GM23338 (cell line): ENCODE results near the gene DHRS7C. TPM values are rescaled to one million over a fixed set of nuclear protein-coding genes. Genes with fewer than 3 reads are reported as not detected.

Source experiments
- ATAC-seq: fragments of 200-7000 bp; cut with Tn5 transposase; 3 replicates; pipeline ENCODE4 v1.9.1; 2020
- DNase-seq: peaks from one replicate; pipeline ENCODE4 v3.0.0-alpha.2; 2015; ENCODE audit warnings: low spot score
- H2AFZ ChIP-seq: fragments of 200-600 bp; sonication (generic); 2 replicates; pipeline ENCODE4 v1.8.0; 2016; ENCODE audit warnings: antibody characterized with exemption, mild to moderate bottlenecking, moderate library complexity
- H3F3A ChIP-seq: fragments of 200-600 bp; sonication (generic); replicated peaks from 2 replicates; pipeline ENCODE4 v1.8.0; 2017; ENCODE audit warnings: antibody characterized with exemption, mixed run types, low read depth
- H3K27ac ChIP-seq: fragments of 200-600 bp; sonication (generic); 2 replicates; pipeline ENCODE4 v1.6.1; 2016; ENCODE audit warnings: low read depth
- H3K27me3 ChIP-seq: fragments of 200-600 bp; sonication (generic); 2 replicates; pipeline ENCODE4 v1.8.0; 2016; ENCODE audit warnings: mild to moderate bottlenecking, mixed run types, moderate library complexity; ENCODE audit not compliant: insufficient read depth
- H3K36me3 ChIP-seq: fragments of 200-600 bp; sonication (generic); 2 replicates; pipeline ENCODE4 v1.8.0; 2016; ENCODE audit warnings: mild to moderate bottlenecking; ENCODE audit not compliant: insufficient read depth
- H3K4me1 ChIP-seq: fragments of 200-600 bp; sonication (generic); 2 replicates; pipeline ENCODE4 v1.8.0; 2016; ENCODE audit warnings: mild to moderate bottlenecking, moderate library complexity; ENCODE audit not compliant: insufficient read depth
- H3K4me2 ChIP-seq: fragments of 200-600 bp; sonication (generic); 2 replicates; pipeline ENCODE4 v1.7.1; 2017; ENCODE audit warnings: mixed run types
- H3K4me3 ChIP-seq: fragments of 200-600 bp; sonication (generic); 2 replicates; pipeline ENCODE4 v1.6.1; 2016; ENCODE audit warnings: mixed run types
- H3K79me2 ChIP-seq: fragments of 200-600 bp; sonication (generic); replicated peaks from 2 replicates; pipeline ENCODE4 v1.8.0; 2017; ENCODE audit warnings: mild to moderate bottlenecking; ENCODE audit not compliant: insufficient read depth
- H3K9me2 ChIP-seq: fragments of 200-600 bp; sonication (generic); 2 replicates; pipeline ENCODE4 v1.8.0; 2017; ENCODE audit not compliant: insufficient read depth
- H4K20me1 ChIP-seq: fragments of 200-600 bp; sonication (generic); replicated peaks from 2 replicates; pipeline ENCODE4 v1.8.0; 2017; ENCODE audit warnings: mild to moderate bottlenecking; ENCODE audit not compliant: insufficient read depth
- H3K27ac Mint-ChIP-seq: 2 replicates; pipeline ENCODE4 v1.8.0; 2020; ENCODE audit warnings: inconsistent platforms, mild to moderate bottlenecking, moderate library complexity, mixed read lengths
- H3K27me3 Mint-ChIP-seq: 3 replicates; pipeline ENCODE4 v1.8.0; 2022; ENCODE audit warnings: low read depth, mild to moderate bottlenecking, moderate library complexity, mixed read lengths, inconsistent platforms; ENCODE audit not compliant: insufficient read depth, poor library complexity
- H3K36me3 Mint-ChIP-seq: 3 replicates; pipeline ENCODE4 v1.8.0; 2021; ENCODE audit warnings: low read depth, mild to moderate bottlenecking, inconsistent platforms, moderate library complexity, mixed read lengths
- H3K4me1 Mint-ChIP-seq: 3 replicates; pipeline ENCODE4 v1.8.0; 2020; ENCODE audit warnings: mild to moderate bottlenecking, inconsistent platforms, mixed read lengths
- H3K4me3 Mint-ChIP-seq: 3 replicates; pipeline ENCODE4 v1.8.0; 2021; ENCODE audit warnings: moderate library complexity, mild to moderate bottlenecking, inconsistent platforms, mixed read lengths
- H3K9me3 Mint-ChIP-seq: 3 replicates; pipeline ENCODE4 v1.8.0; 2020; ENCODE audit warnings: moderate library complexity, mild to moderate bottlenecking, inconsistent platforms, mixed read lengths
- EZH2 ChIP-seq: fragments of 200-600 bp; sonication (generic); IDR thresholded peaks from one replicate; pipeline ENCODE4 v1.8.0; 2017; ENCODE audit warnings: antibody characterized with exemption, mild to moderate bottlenecking, low read depth; ENCODE audit not compliant: unreplicated experiment
- JUNB ChIP-seq: IDR thresholded peaks from one replicate; pipeline ENCODE4 v1.6.1; 2016; ENCODE audit warnings: antibody characterized with exemption; ENCODE audit not compliant: unreplicated experiment
- NANOG ChIP-seq: IDR thresholded peaks from 2 replicates; pipeline ENCODE4 v1.6.1; 2016; ENCODE audit warnings: antibody characterized with exemption, borderline replicate concordance
- POLR2AphosphoS5 ChIP-seq: IDR thresholded peaks from 2 replicates; pipeline ENCODE4 v1.6.1; 2016; ENCODE audit warnings: antibody characterized with exemption, low read depth
- STAT1 ChIP-seq: IDR thresholded peaks from one replicate; pipeline ENCODE4 v1.6.1; 2016; ENCODE audit warnings: antibody characterized with exemption; ENCODE audit not compliant: unreplicated experiment
- ZNF114 ChIP-seq: fragments of 250-450 bp; sonication (Bioruptor Pico); IDR thresholded peaks from 2 replicates; pipeline ENCODE4 v1.5.0; 2020; ENCODE audit warnings: mild to moderate bottlenecking, moderate library complexity
- ZNF331 ChIP-seq: fragments of 250-450 bp; sonication (Bioruptor Pico); IDR thresholded peaks from 2 replicates; pipeline ENCODE4 v1.5.0; 2020; ENCODE audit warnings: low read depth, mild to moderate bottlenecking, moderate library complexity
- polyA plus RNA-seq: library from polyadenylated mRNA; unstranded; fragments of >200 nt; fragmentation: Nextera tagmentation; extraction: Ambion mirVana; gene quantifications from 2 replicates; pipeline ENCODE4 v1.2.1, GENCODE V29; 2016
- total RNA-seq: library from RNA; depleted of rRNA; stranded (reverse); fragments of >200 nt; shearing (Covaris generic); gene quantifications from 2 replicates; pipeline ENCODE4 v1.2.3, GENCODE V29; 2014
- TF ChIP-seq, protein P1 (sequence below): IDR thresholded peaks from one replicate; pipeline ENCODE4 v1.6.1; 2018; ENCODE audit warnings: antibody characterized with exemption; ENCODE audit not compliant: unreplicated experiment
- TF ChIP-seq, protein P2 (sequence below): IDR thresholded peaks from 2 replicates; pipeline ENCODE4 v1.6.1; 2016; ENCODE audit warnings: antibody characterized with exemption
- TF ChIP-seq, protein P3 (sequence below), 2 experiments: fragments of 200-600 bp in 1 of 2; sonication (generic) in 1 of 2; conservative IDR thresholded peaks; 2 replicates each; pipeline versions ENCODE4 v1.5.1 to v1.6.1; 2016 to 2017; ENCODE audit warnings: antibody characterized with exemption in 2 of 2, low read depth in 2 of 2, mild to moderate bottlenecking in 2 of 2, moderate library complexity in 1 of 2
- TF ChIP-seq, protein P4 (sequence below): fragments of 250-450 bp; sonication (Bioruptor Pico); IDR thresholded peaks from 2 replicates; pipeline ENCODE4 v1.5.0; 2020; ENCODE audit warnings: mild to moderate bottlenecking, moderate library complexity

Gene DHRS7C
- total and polyA plus RNA-seq, 2 experiments from 2014 or later, result not detected

DNA sequence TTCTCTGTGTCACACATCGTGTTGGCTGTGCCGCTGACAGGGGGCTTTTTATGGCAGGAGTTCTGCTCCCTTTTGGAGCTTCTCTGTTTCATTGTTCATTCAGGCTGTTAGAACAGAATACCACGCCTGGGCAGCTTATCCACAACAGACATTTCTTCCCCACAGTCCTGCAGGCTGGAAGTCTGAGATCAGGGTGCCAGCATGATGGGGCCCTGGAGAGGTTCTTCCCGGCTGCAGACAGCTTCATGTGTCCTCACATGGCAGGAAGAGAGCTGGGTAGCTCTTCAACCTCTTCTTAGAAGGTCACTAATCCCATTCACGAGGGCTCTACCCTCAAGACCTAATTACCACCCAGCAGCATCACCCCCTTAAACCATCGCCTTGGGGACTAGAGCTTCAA lies 65.1 kb downstream of the DHRS7C start:
- no peaks in the 10 kb centered on the region for H3K36me3 ChIP-seq
- no peaks in the 10 kb centered on the region for H3K9me2 ChIP-seq
- Mint-ChIP-seq H3K9me3 (peaks cover 6% of the 10 kb centered on the region; the same call in 2 of the 3 replicates), H3K27me3 (peaks cover 7% of the 10 kb centered on the region), H3K27ac (no peak overlapping the region), H3K4me3 (no peak overlapping the region), H3K4me1 (0 out of 3 replicates have a peak, but pooled peaks cover 3% of the 10 kb centered on the region), H3K36me3 (peaks cover 8% of the 10 kb centered on the region; the same call in 2 of the 3 replicates)
- no peaks in the 10 kb centered on the region for H3F3A ChIP-seq
- no peak overlapping the region for H3K4me3 ChIP-seq
- no peaks in the 10 kb centered on the region for H3K4me1 ChIP-seq
- no peak for ATAC-seq
- H3K27ac ChIP-seq, result no peak overlapping the region
- H3K27me3 ChIP-seq, result no peaks in the 10 kb centered on the region
- no peaks in the 10 kb centered on the region for H4K20me1 ChIP-seq
- no peak overlapping the region for H2AFZ ChIP-seq
- no peak for DNase-seq
- no peaks in the 10 kb centered on the region for H3K79me2 ChIP-seq
- no peak overlapping the region for H3K4me2 ChIP-seq
- TF ChIP-seq JUNB (no peak), ZNF331 (CRISPR knock-in tag) (no peak), STAT1 (no peak), POLR2AphosphoS5 (no peak), ZNF114 (CRISPR knock-in tag) (no peak), EZH2 (no peak), NANOG (no peak)
- TF ChIP-seq, protein P1, sequence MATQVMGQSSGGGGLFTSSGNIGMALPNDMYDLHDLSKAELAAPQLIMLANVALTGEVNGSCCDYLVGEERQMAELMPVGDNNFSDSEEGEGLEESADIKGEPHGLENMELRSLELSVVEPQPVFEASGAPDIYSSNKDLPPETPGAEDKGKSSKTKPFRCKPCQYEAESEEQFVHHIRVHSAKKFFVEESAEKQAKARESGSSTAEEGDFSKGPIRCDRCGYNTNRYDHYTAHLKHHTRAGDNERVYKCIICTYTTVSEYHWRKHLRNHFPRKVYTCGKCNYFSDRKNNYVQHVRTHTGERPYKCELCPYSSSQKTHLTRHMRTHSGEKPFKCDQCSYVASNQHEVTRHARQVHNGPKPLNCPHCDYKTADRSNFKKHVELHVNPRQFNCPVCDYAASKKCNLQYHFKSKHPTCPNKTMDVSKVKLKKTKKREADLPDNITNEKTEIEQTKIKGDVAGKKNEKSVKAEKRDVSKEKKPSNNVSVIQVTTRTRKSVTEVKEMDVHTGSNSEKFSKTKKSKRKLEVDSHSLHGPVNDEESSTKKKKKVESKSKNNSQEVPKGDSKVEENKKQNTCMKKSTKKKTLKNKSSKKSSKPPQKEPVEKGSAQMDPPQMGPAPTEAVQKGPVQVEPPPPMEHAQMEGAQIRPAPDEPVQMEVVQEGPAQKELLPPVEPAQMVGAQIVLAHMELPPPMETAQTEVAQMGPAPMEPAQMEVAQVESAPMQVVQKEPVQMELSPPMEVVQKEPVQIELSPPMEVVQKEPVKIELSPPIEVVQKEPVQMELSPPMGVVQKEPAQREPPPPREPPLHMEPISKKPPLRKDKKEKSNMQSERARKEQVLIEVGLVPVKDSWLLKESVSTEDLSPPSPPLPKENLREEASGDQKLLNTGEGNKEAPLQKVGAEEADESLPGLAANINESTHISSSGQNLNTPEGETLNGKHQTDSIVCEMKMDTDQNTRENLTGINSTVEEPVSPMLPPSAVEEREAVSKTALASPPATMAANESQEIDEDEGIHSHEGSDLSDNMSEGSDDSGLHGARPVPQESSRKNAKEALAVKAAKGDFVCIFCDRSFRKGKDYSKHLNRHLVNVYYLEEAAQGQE, result no peak
- TF ChIP-seq, protein P2, sequence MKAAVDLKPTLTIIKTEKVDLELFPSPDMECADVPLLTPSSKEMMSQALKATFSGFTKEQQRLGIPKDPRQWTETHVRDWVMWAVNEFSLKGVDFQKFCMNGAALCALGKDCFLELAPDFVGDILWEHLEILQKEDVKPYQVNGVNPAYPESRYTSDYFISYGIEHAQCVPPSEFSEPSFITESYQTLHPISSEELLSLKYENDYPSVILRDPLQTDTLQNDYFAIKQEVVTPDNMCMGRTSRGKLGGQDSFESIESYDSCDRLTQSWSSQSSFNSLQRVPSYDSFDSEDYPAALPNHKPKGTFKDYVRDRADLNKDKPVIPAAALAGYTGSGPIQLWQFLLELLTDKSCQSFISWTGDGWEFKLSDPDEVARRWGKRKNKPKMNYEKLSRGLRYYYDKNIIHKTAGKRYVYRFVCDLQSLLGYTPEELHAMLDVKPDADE, result no peak
- TF ChIP-seq, protein P3, sequence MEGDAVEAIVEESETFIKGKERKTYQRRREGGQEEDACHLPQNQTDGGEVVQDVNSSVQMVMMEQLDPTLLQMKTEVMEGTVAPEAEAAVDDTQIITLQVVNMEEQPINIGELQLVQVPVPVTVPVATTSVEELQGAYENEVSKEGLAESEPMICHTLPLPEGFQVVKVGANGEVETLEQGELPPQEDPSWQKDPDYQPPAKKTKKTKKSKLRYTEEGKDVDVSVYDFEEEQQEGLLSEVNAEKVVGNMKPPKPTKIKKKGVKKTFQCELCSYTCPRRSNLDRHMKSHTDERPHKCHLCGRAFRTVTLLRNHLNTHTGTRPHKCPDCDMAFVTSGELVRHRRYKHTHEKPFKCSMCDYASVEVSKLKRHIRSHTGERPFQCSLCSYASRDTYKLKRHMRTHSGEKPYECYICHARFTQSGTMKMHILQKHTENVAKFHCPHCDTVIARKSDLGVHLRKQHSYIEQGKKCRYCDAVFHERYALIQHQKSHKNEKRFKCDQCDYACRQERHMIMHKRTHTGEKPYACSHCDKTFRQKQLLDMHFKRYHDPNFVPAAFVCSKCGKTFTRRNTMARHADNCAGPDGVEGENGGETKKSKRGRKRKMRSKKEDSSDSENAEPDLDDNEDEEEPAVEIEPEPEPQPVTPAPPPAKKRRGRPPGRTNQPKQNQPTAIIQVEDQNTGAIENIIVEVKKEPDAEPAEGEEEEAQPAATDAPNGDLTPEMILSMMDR (conservative IDR thresholded peaks at IDR 0.05; ENCODE audit: low read depth in 2 of 2), result no peak
- TF ChIP-seq, protein P4, sequence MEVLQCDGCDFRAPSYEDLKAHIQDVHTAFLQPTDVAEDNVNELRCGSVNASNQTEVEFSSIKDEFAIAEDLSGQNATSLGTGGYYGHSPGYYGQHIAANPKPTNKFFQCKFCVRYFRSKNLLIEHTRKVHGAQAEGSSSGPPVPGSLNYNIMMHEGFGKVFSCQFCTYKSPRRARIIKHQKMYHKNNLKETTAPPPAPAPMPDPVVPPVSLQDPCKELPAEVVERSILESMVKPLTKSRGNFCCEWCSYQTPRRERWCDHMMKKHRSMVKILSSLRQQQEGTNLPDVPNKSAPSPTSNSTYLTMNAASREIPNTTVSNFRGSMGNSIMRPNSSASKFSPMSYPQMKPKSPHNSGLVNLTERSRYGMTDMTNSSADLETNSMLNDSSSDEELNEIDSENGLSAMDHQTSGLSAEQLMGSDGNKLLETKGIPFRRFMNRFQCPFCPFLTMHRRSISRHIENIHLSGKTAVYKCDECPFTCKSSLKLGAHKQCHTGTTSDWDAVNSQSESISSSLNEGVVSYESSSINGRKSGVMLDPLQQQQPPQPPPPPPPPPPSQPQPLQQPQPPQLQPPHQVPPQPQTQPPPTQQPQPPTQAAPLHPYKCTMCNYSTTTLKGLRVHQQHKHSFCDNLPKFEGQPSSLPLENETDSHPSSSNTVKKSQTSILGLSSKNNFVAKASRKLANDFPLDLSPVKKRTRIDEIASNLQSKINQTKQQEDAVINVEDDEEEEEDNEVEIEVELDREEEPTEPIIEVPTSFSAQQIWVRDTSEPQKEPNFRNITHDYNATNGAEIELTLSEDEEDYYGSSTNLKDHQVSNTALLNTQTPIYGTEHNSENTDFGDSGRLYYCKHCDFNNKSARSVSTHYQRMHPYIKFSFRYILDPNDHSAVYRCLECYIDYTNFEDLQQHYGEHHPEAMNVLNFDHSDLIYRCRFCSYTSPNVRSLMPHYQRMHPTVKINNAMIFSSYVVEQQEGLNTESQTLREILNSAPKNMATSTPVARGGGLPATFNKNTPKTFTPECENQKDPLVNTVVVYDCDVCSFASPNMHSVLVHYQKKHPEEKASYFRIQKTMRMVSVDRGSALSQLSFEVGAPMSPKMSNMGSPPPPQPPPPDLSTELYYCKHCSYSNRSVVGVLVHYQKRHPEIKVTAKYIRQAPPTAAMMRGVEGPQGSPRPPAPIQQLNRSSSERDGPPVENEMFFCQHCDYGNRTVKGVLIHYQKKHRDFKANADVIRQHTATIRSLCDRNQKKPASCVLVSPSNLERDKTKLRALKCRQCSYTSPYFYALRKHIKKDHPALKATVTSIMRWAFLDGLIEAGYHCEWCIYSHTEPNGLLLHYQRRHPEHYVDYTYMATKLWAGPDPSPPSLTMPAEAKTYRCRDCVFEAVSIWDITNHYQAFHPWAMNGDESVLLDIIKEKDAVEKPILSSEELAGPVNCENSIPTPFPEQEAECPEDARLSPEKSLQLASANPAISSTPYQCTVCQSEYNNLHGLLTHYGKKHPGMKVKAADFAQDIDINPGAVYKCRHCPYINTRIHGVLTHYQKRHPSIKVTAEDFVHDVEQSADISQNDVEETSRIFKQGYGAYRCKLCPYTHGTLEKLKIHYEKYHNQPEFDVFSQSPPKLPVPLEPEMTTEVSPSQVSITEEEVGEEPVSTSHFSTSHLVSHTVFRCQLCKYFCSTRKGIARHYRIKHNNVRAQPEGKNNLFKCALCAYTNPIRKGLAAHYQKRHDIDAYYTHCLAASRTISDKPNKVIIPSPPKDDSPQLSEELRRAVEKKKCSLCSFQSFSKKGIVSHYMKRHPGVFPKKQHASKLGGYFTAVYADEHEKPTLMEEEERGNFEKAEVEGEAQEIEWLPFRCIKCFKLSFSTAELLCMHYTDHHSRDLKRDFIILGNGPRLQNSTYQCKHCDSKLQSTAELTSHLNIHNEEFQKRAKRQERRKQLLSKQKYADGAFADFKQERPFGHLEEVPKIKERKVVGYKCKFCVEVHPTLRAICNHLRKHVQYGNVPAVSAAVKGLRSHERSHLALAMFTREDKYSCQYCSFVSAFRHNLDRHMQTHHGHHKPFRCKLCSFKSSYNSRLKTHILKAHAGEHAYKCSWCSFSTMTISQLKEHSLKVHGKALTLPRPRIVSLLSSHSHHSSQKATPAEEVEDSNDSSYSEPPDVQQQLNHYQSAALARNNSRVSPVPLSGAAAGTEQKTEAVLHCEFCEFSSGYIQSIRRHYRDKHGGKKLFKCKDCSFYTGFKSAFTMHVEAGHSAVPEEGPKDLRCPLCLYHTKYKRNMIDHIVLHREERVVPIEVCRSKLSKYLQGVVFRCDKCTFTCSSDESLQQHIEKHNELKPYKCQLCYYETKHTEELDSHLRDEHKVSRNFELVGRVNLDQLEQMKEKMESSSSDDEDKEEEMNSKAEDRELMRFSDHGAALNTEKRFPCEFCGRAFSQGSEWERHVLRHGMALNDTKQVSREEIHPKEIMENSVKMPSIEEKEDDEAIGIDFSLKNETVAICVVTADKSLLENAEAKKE (CRISPR knock-in tag), result no peak
